ENCODE results near the gene EXT2. TPM values are rescaled to one million over a fixed set of nuclear protein-coding genes. Genes with fewer than 3 reads are reported as not detected.

EXT2 gene
- total RNA-seq, 1 donor from 2014 or later = 78.6 TPM

DNA sequence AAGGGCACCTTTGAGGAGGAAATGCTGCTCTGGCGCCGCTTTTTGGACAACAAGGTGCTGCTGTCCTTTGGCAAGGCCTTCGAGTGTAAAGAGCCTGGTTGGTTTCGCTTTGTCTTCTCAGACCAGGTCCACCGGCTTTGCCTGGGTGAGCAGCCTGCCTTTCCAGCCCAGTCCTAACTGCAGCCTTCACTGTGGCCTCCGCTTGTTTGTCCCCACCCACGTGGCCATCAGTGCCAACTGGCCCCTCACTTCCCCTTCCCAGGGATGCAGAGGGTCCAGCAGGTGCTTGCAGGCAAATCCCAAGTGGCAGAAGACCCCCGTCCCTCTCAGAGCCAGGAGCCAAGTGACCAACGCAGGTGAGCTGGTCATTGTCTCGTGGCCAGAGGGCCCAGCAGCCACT is 12.0 kb upstream of the EXT2 start:
- intact Hi-C loops (cut with DNase I) = no loop called here
- Histone ChIP-seq H3K27ac (no peak overlapping the region), H3K4me3 (no peak overlapping the region), H3K27me3 (no peaks in the 10 kb centered on the region), H3K9me3 (no peaks in the 10 kb centered on the region), H3K36me3 (peaks cover 0 to 11% of the 10 kb centered on the region in 2 donors), H3K4me1 (no peaks in the 10 kb centered on the region)
- no peak for DNase-seq (ENCODE audit: extremely low spot score in 2 of 2)
- TF ChIP-seq POLR2A (IDR thresholded peaks at IDR 0.05) (no peak), POLR2AphosphoS5 (IDR thresholded peaks at IDR 0.05; ENCODE audit: insufficient read depth in 1 of 2, low read depth in 1 of 2) (no peak)
- TF ChIP-seq, protein P1, sequence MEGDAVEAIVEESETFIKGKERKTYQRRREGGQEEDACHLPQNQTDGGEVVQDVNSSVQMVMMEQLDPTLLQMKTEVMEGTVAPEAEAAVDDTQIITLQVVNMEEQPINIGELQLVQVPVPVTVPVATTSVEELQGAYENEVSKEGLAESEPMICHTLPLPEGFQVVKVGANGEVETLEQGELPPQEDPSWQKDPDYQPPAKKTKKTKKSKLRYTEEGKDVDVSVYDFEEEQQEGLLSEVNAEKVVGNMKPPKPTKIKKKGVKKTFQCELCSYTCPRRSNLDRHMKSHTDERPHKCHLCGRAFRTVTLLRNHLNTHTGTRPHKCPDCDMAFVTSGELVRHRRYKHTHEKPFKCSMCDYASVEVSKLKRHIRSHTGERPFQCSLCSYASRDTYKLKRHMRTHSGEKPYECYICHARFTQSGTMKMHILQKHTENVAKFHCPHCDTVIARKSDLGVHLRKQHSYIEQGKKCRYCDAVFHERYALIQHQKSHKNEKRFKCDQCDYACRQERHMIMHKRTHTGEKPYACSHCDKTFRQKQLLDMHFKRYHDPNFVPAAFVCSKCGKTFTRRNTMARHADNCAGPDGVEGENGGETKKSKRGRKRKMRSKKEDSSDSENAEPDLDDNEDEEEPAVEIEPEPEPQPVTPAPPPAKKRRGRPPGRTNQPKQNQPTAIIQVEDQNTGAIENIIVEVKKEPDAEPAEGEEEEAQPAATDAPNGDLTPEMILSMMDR (IDR thresholded peaks at IDR 0.05) = no peak

DNA sequence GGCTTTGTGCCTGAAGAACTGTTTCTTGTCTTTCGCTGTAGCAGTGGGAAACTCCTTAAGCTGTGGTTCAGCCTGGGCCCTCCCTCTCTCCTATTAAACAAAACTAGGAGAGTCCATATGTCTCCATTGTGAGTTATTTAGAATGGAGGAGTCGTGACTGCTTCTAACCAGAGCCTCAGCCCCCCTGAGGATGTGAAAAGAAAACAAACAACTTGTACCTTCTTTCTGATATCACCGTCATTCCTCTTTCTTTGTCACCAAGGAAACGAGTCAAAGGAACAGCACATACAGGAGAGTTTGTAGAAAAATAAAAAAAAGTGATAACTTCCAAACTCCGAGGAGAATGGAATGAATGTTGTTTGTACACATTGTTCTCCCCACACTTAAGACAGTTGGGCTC is 11.6 kb upstream of the EXT2 start:
- no peak for DNase-seq (ENCODE audit: extremely low spot score in 2 of 2)
- intact Hi-C loops (cut with DNase I) = no loop called here
- H3K27me3 ChIP-seq = no peaks in the 10 kb centered on the region
- H3K27ac ChIP-seq = no peak overlapping the region
- H3K9me3 ChIP-seq = no peaks in the 10 kb centered on the region
- no peak overlapping the region for H3K4me3 ChIP-seq
- peaks cover 0 to 7% of the 10 kb centered on the region in 2 donors for H3K36me3 ChIP-seq
- H3K4me1 ChIP-seq = no peaks in the 10 kb centered on the region
- TF ChIP-seq POLR2A (IDR thresholded peaks at IDR 0.05) (no peak), POLR2AphosphoS5 (IDR thresholded peaks at IDR 0.05; ENCODE audit: insufficient read depth in 1 of 2, low read depth in 1 of 2) (no peak)
- TF ChIP-seq, protein P1 (IDR thresholded peaks at IDR 0.05) = no peak

DNA sequence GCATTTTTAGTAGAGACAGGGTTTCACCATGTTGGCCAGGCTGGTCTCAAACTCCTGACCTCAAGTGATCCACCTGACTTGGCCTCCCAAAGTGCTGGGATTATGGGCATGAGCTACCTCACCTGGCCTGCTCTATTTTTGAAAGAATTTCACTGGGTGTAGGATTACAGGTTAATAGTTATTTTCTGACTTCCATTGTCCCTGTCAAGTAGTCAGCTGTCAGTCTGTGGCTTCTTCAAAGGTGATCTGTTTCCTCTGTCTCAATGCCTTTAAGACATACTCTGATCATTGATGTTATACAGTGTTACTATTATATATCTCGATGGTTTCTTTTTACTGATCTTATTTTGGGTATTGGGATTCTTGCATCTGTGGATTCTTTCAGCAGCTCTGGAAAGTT is 10.1 kb upstream of the EXT2 start:
- intact Hi-C loops (cut with DNase I) = no loop called here
- TF ChIP-seq POLR2A (IDR thresholded peaks at IDR 0.05) (no peak), POLR2AphosphoS5 (IDR thresholded peaks at IDR 0.05; ENCODE audit: insufficient read depth in 1 of 2, low read depth in 1 of 2) (no peak)
- TF ChIP-seq, protein P1 (IDR thresholded peaks at IDR 0.05) = no peak

DNA sequence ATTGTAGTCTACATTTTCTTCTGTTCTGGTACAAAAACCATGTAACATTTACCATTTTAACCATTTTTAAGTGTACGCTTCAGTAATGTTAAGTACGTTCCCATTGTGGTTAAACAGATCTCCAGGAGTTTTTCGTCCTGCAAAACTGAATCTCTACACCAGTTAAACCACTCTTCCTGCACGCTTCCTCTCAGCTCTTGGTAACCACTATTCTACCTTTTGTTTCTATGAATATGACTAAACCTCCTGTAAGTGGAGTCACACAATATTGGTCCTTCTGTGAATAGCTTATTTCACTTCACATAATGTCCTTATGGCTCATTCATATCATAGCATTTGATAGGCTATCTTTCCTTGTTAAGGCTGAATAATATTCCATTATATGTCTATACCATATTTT is 7.1 kb upstream of the EXT2 start:
- H3K4me3 ChIP-seq = no peak overlapping the region

More for the DNA sequence above, 10.1 kb upstream of the EXT2 start:
- no peaks in the 10 kb centered on the region for H3K9me3 ChIP-seq
- no peaks in the 10 kb centered on the region for H3K27me3 ChIP-seq
- H3K4me1 ChIP-seq = no peaks in the 10 kb centered on the region
- no peak for DNase-seq (ENCODE audit: extremely low spot score in 2 of 2)
- H3K36me3 ChIP-seq = no peaks in the 10 kb centered on the region
- H3K27ac ChIP-seq = no peak overlapping the region
- no peak overlapping the region for H3K4me3 ChIP-seq

DNA sequence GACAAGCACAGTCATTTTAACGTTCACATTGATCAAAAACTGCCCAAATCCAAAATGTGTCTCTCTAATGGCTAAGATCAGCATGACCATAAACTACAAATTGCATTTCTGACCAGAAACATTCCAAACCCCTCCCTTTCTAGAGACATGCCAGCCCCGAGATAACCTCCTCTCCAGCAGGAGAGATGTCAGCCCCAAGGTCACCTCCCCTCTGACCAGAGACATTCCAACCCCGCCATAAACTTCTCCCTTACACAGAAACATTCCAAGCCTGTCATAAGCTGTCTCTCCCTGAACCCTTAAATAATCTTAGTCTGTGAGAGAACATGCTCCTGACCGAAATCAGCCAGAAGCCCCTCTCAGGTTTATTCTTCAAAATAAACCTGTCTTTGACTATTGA is 6.6 kb upstream of the EXT2 start:
- intact Hi-C loops (cut with DNase I) = no loop called here
- TF ChIP-seq, protein P1 (IDR thresholded peaks at IDR 0.05) = no peak
- DNase-seq (ENCODE audit: extremely low spot score in 2 of 2) = no peak
- no peaks in the 10 kb centered on the region for H3K36me3 ChIP-seq
- no peaks in the 10 kb centered on the region for H3K4me1 ChIP-seq
- no peaks in the 10 kb centered on the region for H3K9me3 ChIP-seq
- H3K27me3 ChIP-seq = no peaks in the 10 kb centered on the region
- no peak overlapping the region for H3K4me3 ChIP-seq
- no peak overlapping the region for H3K27ac ChIP-seq

More for the DNA sequence above, 7.1 kb upstream of the EXT2 start:
- no peaks in the 10 kb centered on the region for H3K9me3 ChIP-seq
- H3K4me1 ChIP-seq = no peaks in the 10 kb centered on the region
- H3K36me3 ChIP-seq = no peaks in the 10 kb centered on the region
- H3K27me3 ChIP-seq = no peaks in the 10 kb centered on the region
- TF ChIP-seq POLR2AphosphoS5 (IDR thresholded peaks at IDR 0.05; ENCODE audit: insufficient read depth in 1 of 2, low read depth in 1 of 2) (no peak), POLR2A (IDR thresholded peaks at IDR 0.05) (no peak)
- TF ChIP-seq, protein P1 (IDR thresholded peaks at IDR 0.05) = no peak
- H3K27ac ChIP-seq = no peak overlapping the region
- intact Hi-C loops (cut with DNase I) = no loop called here
- no peak for DNase-seq (ENCODE audit: extremely low spot score in 2 of 2)
